DMS 273 (cell line): ENCODE data around the gene POU3F2.

ENCODE experiments used
- DNase-seq: peaks from one replicate; lab custom pipeline; 2025; ENCODE audit not compliant: unreplicated experiment; lab: John Stamatoyannopoulos, UW

POU3F2 gene

GRCh38 chr6:98843271-98844243, 9.2 kb downstream of the POU3F2 start:
- DNase-seq = peak; percentile 27

GRCh38 chr6:98844244-98845210, 10.2 kb downstream of the POU3F2 start:
- DNase-seq = peak; percentile 58

GRCh38 chr6:98845211-98846020, 11.0 kb downstream of the POU3F2 start:
- DNase-seq = peak; percentile 94

GRCh38 chr6:98846021-98846380, 11.6 kb downstream of the POU3F2 start:
- no peak for DNase-seq

GRCh38 chr6:98847416-98847778, 13.0 kb downstream of the POU3F2 start:
- DNase-seq = no peak

- DNase-seq = no peak
These were observed 13.6 kb downstream of the POU3F2 start for GRCh38 chr6:98847779-98848538.

- DNase-seq = no peak
These were observed 14.3 kb downstream of the POU3F2 start for GRCh38 chr6:98848539-98849242.

- no peak for DNase-seq
These were observed 30.1 kb downstream of the POU3F2 start for GRCh38 chr6:98864497-98864896.

- DNase-seq = no peak
These were observed 36.7 kb downstream of the POU3F2 start for GRCh38 chr6:98871057-98871456.

GRCh38 chr6:98871821-98872220, 37.4 kb downstream of the POU3F2 start:
- DNase-seq = no peak

- DNase-seq = no peak
These were observed 41.0 kb downstream of the POU3F2 start for GRCh38 chr6:98875375-98875774.

- no peak for DNase-seq
These were observed 42.9 kb downstream of the POU3F2 start for GRCh38 chr6:98877250-98877649.

GRCh38 chr6:98880486-98880885, 46.1 kb downstream of the POU3F2 start:
- DNase-seq = no peak

GRCh38 chr6:98885330-98885729, 51.0 kb downstream of the POU3F2 start:
- DNase-seq = no peak

GRCh38 chr6:98887650-98888049, 53.3 kb downstream of the POU3F2 start:
- DNase-seq = no peak
